ENCODE measurements around the gene NPRL2. TPM values are rescaled to one million over a fixed set of nuclear protein-coding genes. Genes with fewer than 3 reads are reported as not detected.

The NPRL2 gene
- total and polyA plus RNA-seq, 9 of the 15 experiments (the other 6 are each of a cell fraction or from before 2014, with no cell fraction given), result 17.4 to 40.4 (median 24.4) TPM

- DNase-seq (ENCODE audit: extremely low read depth in 1 of 4, low spot score in 3 of 4) (no peak), ATAC-seq (no peak), FAIRE-seq (no peak)
- H3K9me1 ChIP-seq (ENCODE audit: control insufficient read depth, insufficient read depth, low read length), result peaks cover 3% of the 10 kb centered on the region
- TF ChIP-seq DACH1 (IDR thresholded peaks at IDR 0.05; ENCODE audit: partially characterized antibody) (no peak), ZKSCAN1 (IDR thresholded peaks at IDR 0.05; ENCODE audit: low read depth, low read length) (no peak), ZNF184 (CRISPR knock-in tag; IDR thresholded peaks at IDR 0.05) (no peak), HDAC3 (IDR thresholded peaks at IDR 0.05; ENCODE audit: borderline replicate concordance, partially characterized antibody) (no peak), HINFP (tag; conservative IDR thresholded peaks at IDR 0.05; ENCODE audit: low read depth) (no peak), RHOXF2B (CRISPR knock-in tag; conservative IDR thresholded peaks at IDR 0.05) (no peak), RCOR1 (IDR thresholded peaks at IDR 0.05; ENCODE audit: borderline replicate concordance in 1 of 2, low read depth in 2 of 2, low read length in 2 of 2) (no peak), EP300 (IDR thresholded peaks at IDR 0.05; ENCODE audit: low read length) (no peak), NFATC3 (IDR thresholded peaks at IDR 0.05) (no peak), ZSCAN29 (IDR thresholded peaks at IDR 0.05) (no peak), ZNF175 (CRISPR knock-in tag; IDR thresholded peaks at IDR 0.05; ENCODE audit: low read depth) (no peak)
- intact Hi-C loops (cut with micrococcal nuclease) (no loop called here), in situ Hi-C loops (cut with MboI) (no loop called here)
- H4K20me1 ChIP-seq (replicated peaks; ENCODE audit: control insufficient read depth, insufficient read depth, low read length), result no peaks in the 10 kb centered on the region
- BruUV-seq (replicated peaks), result no TSS peak
- peak overlapping the region; percentile 99 for H3K27ac ChIP-seq (ENCODE audit: extremely low read depth, low read depth, low read length)
- ChIA-PET CTCF (ENCODE audit: low intra/inter-chr PET ratio) (no interaction called here), POLR2A (interaction anchor here (1.2 kb wide), 1 partner anchor 11 kb away, joined by 5 read pairs; the partner anchor contains the start of genes CYB561D2 and NPRL2)
- no peaks in the 10 kb centered on the region for H3K27me3 ChIP-seq (ENCODE audit: control insufficient read depth in 2 of 2, insufficient read depth in 2 of 2, low read length in 2 of 2)
- peaks cover 27 to 59% of the 10 kb centered on the region in 2 experiments; a peak in 4 of 5 replicates for H3K4me1 ChIP-seq (replicated peaks in 1 of 2; ENCODE audit: control insufficient read depth in 2 of 2, insufficient read depth in 2 of 2, low read length in 2 of 2)
- 28% methylated on average over 7 of the region's 9 CpGs for WGBS (ENCODE audit: insufficient coverage, low coverage, missing lambda C conversion rate)
- peak overlapping the region; percentile 96 for H3K4me3 ChIP-seq
- H3K4me2 ChIP-seq (ENCODE audit: insufficient read depth, low read length), result peak overlapping the region; percentile 72
- H3K79me2 ChIP-seq (ENCODE audit: control insufficient read depth, insufficient read depth, low read length), result peaks cover 56% of the 10 kb centered on the region
- H2AFZ ChIP-seq (ENCODE audit: low read depth, low read length), result no peak overlapping the region
- H3K9ac ChIP-seq (ENCODE audit: insufficient read depth in 1 of 2, low read depth in 2 of 2, low read length in 2 of 2), result peak overlapping the region; percentile 95 to 98
- peaks cover 16% of the 10 kb centered on the region; the same call in 2 of the 3 replicates for H3K36me3 ChIP-seq (ENCODE audit: control insufficient read depth, insufficient read depth, low read length)
- no peaks in the 10 kb centered on the region for H3K9me3 ChIP-seq (replicated peaks; ENCODE audit: control insufficient read depth, insufficient read depth, low read depth, low read length)
These were observed 10.5 kb downstream of the NPRL2 start for GRCh38 chr3:50340147-50340447.

Data from K562 (cell line).